ENCODE results near the gene SORCS2.

The SORCS2 gene

GRCh38 chr4:7240306-7240705, 48.0 kb downstream of the SORCS2 start:
- in situ Hi-C loops (cut with MboI; ENCODE audit: low sequenced_read_pairs), result no loop called here

- in situ Hi-C loops (cut with MboI; ENCODE audit: low sequenced_read_pairs), result no loop called here
Observed at GRCh38 chr4:7241597-7242125, 49.3 kb downstream of the SORCS2 start.

DNA sequence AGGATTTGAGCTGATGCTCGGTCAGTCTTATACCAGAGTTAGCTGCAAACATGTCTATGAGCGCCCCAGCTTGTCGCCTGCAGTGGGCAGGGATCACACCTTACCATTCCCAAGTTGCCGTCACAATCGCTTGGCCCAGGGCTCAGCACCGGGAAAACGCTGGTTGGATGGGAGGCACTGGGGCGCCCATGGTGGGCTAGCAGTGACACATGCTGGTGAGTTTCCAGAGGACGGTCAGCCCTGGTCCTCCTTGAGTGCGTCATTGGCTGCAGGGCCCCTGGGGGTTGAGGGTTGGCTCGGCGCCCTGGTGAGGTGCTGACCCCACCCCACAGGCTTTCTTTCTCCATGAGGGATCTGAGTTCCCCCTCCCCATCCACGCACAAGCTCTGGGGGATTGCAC, 50.4 kb downstream of the SORCS2 start:
- in situ Hi-C loops (cut with MboI; ENCODE audit: low sequenced_read_pairs), result no loop called here

- in situ Hi-C loops (cut with MboI; ENCODE audit: low sequenced_read_pairs), result no loop called here
Observed at GRCh38 chr4:7243609-7244330, 51.4 kb downstream of the SORCS2 start.

DNA sequence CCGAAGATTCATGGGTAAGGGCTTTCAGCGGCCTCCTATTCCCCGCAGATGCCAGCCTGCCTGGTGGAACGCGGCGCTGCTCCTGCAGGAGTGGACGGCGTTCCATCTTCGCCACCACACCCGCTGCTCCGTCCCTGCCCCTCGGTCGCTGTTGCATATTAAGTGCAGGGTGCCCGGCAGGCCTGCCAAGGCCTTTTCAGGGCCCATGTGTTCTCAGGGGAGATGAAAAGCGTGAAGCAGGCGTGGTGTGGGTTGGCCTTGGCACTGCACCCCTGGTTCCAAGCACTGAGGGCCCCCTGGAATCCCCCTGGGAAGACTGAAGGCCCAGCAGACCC, 52.0 kb downstream of the SORCS2 start:
- in situ Hi-C loops (cut with MboI; ENCODE audit: low sequenced_read_pairs), result no loop called here

- in situ Hi-C loops (cut with MboI; ENCODE audit: low sequenced_read_pairs), result no loop called here
Observed at GRCh38 chr4:7244751-7245320, 52.5 kb downstream of the SORCS2 start.

DNA sequence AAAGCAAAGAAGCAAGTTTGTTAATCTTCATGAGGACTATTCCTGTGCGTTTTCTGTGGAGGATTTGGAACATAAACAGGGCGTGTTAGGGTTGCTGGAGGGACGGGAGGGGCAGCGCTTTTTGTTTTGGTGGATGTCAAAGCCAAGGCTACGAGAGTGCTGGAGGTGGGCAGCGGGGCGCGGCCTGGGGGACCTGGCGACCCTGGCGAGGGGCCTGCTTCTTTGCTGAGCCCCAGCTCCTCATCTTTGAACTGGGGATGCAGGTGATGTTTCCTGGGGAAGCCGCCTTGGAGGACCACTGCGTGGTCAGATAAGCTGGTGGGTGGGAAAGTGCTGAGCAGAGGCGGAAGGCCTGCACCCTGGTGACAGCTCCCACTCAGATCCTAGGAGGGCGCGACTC, 55.2 kb downstream of the SORCS2 start:
- in situ Hi-C loops (cut with MboI; ENCODE audit: low sequenced_read_pairs), result no loop called here

GRCh38 chr4:7247946-7248345, 55.6 kb downstream of the SORCS2 start:
- in situ Hi-C loops (cut with MboI; ENCODE audit: low sequenced_read_pairs), result no loop called here

DNA sequence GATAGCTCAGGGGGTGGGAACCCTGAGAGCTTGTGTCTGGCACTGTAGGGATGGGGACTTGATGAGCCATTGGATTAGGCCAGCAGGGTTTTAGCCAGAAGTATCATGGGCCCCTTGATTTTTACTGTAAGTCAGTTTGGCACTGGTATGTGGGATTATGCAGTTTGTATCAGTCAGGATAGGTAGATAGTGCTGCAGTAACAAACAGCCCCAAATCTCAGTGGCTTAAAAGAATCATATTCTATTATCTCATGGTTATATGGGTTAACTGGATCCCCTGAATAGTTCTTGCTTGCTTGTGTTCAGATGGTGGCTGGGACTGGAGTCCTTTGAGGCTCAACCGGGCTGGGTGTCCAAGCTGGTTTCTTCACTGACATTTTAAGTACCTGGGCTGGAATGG, 56.5 kb downstream of the SORCS2 start:
- in situ Hi-C loops (cut with MboI; ENCODE audit: low sequenced_read_pairs), result no loop called here

DNA sequence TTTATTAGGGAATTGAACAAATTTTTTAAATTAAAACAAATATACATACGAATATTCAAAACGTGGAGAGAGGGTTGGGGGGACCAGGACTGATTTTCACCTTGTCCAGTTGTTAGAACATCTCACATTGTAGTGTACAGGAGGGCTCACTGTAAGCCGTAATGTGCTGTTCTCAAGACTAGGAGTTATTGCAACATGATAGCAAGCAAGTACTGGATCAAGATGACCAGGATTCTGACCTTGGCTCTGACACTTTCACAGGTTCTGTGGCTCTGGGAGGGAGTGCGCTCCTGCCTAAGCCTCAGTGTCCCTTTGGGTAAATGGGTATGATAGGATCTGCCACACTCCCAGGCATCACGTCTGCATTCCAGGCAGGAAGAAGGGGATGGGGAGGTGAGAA, 59.0 kb downstream of the SORCS2 start:
- in situ Hi-C loops (cut with MboI; ENCODE audit: low sequenced_read_pairs), result no loop called here

DNA sequence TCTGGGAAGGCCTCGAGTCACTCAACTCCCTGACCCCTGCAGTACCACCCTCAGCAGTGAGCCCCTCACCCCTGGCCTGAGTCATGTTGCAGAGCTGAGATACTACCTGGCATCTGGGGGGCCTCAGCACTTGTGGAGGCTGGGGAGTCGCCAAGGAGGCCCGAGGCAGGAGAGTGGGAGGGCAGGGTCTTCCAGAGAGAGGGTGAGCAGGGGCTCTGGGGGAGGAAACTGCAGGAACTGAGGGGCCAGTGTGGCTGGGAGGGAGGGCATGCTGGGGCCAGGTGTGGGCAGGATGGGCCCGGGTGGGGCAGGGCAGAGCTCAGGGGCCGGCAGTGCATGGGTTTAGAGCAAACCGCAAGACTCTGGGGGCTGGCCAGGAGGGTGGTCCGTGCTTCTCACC, 59.7 kb downstream of the SORCS2 start:
- in situ Hi-C loops (cut with MboI; ENCODE audit: low sequenced_read_pairs), result no loop called here

DNA sequence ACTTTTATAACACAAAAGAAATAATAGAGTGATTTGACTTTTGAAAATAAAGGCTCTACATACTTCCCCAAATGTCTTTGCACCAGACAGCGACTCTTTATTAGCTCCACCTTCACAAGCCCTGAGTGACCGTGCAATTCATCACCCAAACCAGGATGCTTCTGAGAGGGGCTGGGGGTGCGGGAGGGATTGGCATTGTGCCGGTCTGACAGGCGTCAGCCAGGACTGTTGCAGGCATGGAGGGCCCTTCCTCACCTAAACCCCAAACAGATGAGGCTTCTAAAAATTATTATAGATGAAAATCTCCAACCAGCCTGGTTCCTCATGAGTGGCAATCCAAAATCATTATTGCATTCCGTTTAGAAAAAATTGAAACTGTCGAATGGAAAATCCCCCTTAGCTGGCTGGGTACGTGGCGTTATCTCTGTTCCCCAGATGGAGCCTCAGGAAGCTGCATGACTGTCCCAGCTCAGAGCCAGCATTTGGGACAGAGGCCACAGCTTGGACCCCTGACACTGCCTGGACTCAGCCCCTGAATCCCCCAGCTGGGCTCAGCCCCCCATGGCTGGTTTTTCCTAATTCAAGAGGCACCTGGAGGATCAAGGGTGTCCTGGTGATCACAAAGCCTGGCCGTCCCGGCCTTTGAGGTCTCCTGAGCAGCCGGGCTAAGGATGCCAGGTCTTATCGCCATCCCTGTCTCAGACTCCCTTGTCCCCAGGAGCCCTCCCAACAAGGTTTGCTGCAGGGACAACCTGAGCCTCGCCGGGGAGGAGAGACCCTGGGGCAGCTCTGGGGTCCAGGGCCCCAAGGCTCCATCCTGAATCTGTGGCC, 60.4 kb downstream of the SORCS2 start:
- in situ Hi-C loops (cut with MboI; ENCODE audit: low sequenced_read_pairs), result no loop called here

DNA sequence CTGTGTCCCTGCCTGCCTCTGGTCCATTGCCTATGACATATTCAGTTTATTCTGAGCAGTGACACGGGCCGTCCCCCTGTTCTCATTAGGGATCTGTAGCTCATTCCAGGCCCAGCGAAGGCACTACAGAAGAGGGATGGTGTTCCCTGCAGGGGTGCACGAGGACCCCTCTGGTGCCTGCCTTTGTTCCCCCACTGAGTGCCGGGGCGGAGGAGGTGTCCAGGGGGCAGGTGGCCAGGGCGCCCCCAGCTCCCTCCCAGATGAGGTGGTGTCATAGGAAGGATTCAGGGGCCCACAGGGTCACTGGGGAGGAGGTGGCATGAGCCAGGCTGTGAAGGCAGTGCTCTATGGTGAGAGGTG, 61.0 kb downstream of the SORCS2 start:
- in situ Hi-C loops (cut with MboI; ENCODE audit: low sequenced_read_pairs), result no loop called here

- in situ Hi-C loops (cut with MboI; ENCODE audit: low sequenced_read_pairs), result no loop called here
Observed at GRCh38 chr4:7253837-7254236, 61.5 kb downstream of the SORCS2 start.

DNA sequence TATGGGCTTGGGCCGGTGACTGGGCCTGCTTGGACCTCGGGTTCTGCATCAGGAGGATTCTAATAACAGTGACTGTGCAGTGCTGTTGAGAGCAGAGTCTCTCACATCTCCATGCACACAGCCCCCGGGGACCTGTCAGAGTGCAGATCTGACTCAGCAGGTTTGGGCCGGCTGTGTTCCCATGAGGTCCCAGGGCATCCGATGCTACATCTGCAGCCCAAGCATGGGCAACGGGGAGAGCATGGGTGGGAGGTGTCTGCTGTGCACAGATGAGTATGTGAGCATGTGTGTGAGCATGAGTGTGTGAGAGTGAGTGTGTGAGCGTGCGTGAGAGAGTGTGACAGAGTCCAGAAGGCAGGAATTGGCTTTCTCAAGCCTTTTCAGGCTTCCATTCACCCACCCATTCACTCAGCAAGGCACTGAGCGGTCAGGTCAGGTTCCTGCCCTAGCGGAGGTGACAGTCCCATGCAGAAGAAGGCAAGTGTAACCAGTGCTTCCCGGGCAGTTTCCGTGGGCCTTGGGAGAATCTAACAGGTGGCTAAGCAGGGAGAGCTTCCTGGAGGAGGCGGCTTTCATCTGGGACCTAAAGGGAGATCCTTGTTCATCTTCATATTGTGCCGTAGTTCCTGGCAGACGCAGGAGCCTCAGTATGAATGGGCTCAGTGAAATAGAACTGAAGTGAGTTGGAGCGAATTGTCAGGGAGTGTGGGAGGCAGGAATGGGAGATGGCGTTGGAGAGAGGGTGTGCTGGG, 62.6 kb downstream of the SORCS2 start:
- in situ Hi-C loops (cut with MboI; ENCODE audit: low sequenced_read_pairs), result no loop called here

- in situ Hi-C loops (cut with MboI; ENCODE audit: low sequenced_read_pairs), result no loop called here
Observed at GRCh38 chr4:7255488-7255881, 63.1 kb downstream of the SORCS2 start.

- in situ Hi-C loops (cut with MboI; ENCODE audit: low sequenced_read_pairs), result no loop called here
Observed at GRCh38 chr4:7255996-7256395, 63.7 kb downstream of the SORCS2 start.

DNA sequence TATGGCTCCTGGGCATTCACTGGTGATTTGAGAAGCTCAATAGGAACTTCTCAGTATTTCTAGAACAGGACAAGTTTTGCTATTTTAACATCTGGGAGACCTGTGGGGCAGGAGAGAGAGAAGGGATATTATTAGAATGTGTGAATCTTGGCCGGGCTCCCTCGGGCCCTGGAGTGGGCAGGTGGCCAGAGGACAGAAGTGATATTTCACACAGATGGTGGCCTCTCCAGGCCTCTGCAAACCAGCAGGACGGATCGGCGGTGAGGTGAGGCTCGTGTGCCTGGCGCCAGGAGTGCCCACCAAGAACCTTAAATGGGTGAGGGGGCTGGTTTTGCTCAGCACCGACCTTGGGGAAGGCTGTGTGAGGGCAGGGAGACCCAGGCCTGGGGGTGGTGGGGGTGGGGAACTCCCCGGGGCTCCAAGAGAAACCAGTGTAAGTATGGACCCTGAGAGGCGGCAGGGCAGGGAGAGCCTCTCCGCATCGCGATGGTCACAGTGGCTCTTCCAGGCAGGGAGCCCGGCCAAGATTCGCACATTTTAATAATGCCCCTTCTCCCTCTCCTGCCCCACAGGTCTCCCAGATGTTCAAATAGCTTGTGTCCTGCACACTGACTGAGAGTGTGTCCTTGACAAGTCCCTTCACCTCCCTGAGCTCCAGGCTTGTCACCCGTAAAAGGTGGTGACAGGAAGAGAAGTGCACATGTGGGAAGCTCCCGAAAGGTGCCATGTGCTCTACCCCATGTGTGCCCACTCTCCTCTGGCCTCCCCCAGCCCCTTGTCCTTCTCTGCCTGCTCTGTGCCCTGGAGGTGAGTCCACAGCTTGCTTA, 64.9 kb downstream of the SORCS2 start:
- in situ Hi-C loops (cut with MboI; ENCODE audit: low sequenced_read_pairs), result no loop called here

GRCh38 chr4:7259039-7259438, 66.7 kb downstream of the SORCS2 start:
- in situ Hi-C loops (cut with MboI; ENCODE audit: low sequenced_read_pairs), result no loop called here

DNA sequence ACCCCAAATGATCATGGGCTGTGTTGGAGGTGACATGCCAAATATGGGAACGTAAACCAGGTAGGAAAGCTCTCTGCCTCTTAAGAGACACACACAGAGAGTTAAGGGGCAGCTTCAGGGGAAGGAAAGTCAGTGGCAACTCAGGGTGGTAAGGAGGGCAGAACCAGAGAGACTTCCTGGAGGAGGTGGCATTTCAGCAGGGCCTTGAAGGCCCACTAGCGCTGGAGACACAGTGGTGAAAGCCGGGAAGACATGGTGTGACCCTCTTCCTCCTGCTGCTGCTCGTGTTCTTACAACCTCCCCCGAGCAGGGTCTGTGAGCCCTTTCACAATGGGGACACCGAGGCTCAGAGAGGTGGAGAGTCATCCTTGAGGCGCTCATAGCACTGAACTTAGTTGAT, 68.2 kb downstream of the SORCS2 start:
- in situ Hi-C loops (cut with MboI; ENCODE audit: low sequenced_read_pairs), result no loop called here
